GM12864 (cell line): ENCODE results near the gene WDFY2.

Experiments used
- DNase-seq: peaks from one replicate; pipeline ENCODE4 v3.0.0-alpha.2; 2011; ENCODE audit warnings: low read depth
- H3K4me3 ChIP-seq: 2 replicates; pipeline ENCODE4 v1.5.1; 2011; ENCODE audit warnings: mild to moderate bottlenecking, low read depth, low read length, control low read depth
- TF ChIP-seq, protein P1 (sequence below): IDR thresholded peaks from 2 replicates; pipeline ENCODE4 v1.5.1; 2011; ENCODE audit warnings: low read depth, mild to moderate bottlenecking, moderate library complexity, low read length, control low read depth, inconsistent platforms; ENCODE audit errors: missing control alignments

WDFY2 gene

GRCh38 chr13:51816604-51817249, 232.5 kb downstream of the WDFY2 start:
- DNase-seq = no peak
- TF ChIP-seq, protein P1, sequence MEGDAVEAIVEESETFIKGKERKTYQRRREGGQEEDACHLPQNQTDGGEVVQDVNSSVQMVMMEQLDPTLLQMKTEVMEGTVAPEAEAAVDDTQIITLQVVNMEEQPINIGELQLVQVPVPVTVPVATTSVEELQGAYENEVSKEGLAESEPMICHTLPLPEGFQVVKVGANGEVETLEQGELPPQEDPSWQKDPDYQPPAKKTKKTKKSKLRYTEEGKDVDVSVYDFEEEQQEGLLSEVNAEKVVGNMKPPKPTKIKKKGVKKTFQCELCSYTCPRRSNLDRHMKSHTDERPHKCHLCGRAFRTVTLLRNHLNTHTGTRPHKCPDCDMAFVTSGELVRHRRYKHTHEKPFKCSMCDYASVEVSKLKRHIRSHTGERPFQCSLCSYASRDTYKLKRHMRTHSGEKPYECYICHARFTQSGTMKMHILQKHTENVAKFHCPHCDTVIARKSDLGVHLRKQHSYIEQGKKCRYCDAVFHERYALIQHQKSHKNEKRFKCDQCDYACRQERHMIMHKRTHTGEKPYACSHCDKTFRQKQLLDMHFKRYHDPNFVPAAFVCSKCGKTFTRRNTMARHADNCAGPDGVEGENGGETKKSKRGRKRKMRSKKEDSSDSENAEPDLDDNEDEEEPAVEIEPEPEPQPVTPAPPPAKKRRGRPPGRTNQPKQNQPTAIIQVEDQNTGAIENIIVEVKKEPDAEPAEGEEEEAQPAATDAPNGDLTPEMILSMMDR = no peak
- H3K4me3 ChIP-seq = no peak overlapping the region
